ENCODE results near the gene CCDC102B.
"Not testable (repeated sequence)": the region's sequence is repeated elsewhere in the genome, so short reads cannot be mapped to it uniquely, and the experiment has no call there.

CCDC102B gene

GRCh38 chr18:68830256-68831045 is 32.6 kb downstream of the CCDC102B start:
- no peak for DNase-seq

- DNase-seq, result no peak
These were observed 35.9 kb downstream of the CCDC102B start for GRCh38 chr18:68833756-68834155.

- DNase-seq, result no peak
These were observed 40.0 kb downstream of the CCDC102B start for GRCh38 chr18:68837665-68838451.

- no peak for DNase-seq
These were observed 41.8 kb downstream of the CCDC102B start for GRCh38 chr18:68839701-68840100.

- no peak for DNase-seq
These were observed 42.8 kb downstream of the CCDC102B start for GRCh38 chr18:68840554-68841263.

- no peak for DNase-seq
These were observed 43.4 kb downstream of the CCDC102B start for GRCh38 chr18:68841301-68841700.

- no peak for DNase-seq
These were observed 45.1 kb downstream of the CCDC102B start for GRCh38 chr18:68842951-68843350.

GRCh38 chr18:68843473-68844089 is 45.7 kb downstream of the CCDC102B start:
- DNase-seq, result no peak

- DNase-seq, result peak; percentile 4
These were observed 49.4 kb downstream of the CCDC102B start for GRCh38 chr18:68847219-68847837.

GRCh38 chr18:68848242-68848641 is 50.4 kb downstream of the CCDC102B start:
- no peak for DNase-seq

GRCh38 chr18:68854786-68855391 is 57.0 kb downstream of the CCDC102B start:
- no peak for DNase-seq

- no peak for DNase-seq
These were observed 57.6 kb downstream of the CCDC102B start for GRCh38 chr18:68855491-68855890.

- no peak for DNase-seq
These were observed 63.5 kb downstream of the CCDC102B start for GRCh38 chr18:68861365-68861764.

GRCh38 chr18:68865021-68865420 is 67.1 kb downstream of the CCDC102B start:
- no peak for DNase-seq

- no peak for DNase-seq
These were observed 67.6 kb downstream of the CCDC102B start for GRCh38 chr18:68865503-68865902.

GRCh38 chr18:68873003-68873402 is 75.1 kb downstream of the CCDC102B start:
- DNase-seq, result no peak

GRCh38 chr18:68874361-68874760 is 76.5 kb downstream of the CCDC102B start:
- DNase-seq, result no peak

GRCh38 chr18:68879947-68880346 is 82.1 kb downstream of the CCDC102B start:
- DNase-seq, result not testable (repeated sequence)

- no peak for DNase-seq
These were observed 89.5 kb downstream of the CCDC102B start for GRCh38 chr18:68887410-68887809.

GRCh38 chr18:68893354-68893753 is 95.5 kb downstream of the CCDC102B start:
- no peak for DNase-seq

GRCh38 chr18:68897286-68897685 is 99.4 kb downstream of the CCDC102B start:
- DNase-seq, result no peak

- DNase-seq, result no peak
These were observed 111.7 kb downstream of the CCDC102B start for GRCh38 chr18:68909579-68909978.
